ENCODE results near the gene AMIGO2.
A peak's percentile ranks its signal among the peaks of the same experiment; 100 is the strongest.

AMIGO2 gene

DNA sequence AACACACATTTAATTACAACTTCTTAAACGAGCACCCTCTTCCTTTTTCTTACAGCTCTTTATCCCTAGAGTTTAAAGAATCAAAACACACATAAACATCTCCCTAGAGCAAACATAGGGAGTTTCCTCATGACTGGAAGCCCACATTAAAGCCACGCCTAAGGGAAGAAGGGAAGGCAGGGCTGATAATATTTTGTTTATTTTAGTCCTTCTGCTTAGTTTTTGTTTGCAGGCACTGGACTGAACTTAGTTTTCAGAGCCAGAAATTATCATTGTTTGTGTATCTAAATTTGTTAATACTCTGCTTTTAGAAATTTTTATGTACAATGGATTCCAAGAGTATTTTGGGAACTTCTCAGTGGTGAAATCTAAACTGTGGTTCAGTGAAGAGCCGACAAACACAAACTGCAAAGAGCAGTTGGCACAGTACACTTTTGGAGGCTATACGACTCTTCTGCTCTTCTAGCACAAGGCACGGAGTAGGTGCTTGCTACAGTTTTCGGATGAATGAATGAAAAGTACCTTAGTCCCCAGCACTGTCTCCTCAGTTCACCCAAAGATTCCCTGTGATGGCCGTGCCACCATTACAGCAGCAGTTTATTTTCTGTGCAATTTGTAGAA lies 17.6 kb upstream of the AMIGO2 start:
- no peak for FAIRE-seq

DNA sequence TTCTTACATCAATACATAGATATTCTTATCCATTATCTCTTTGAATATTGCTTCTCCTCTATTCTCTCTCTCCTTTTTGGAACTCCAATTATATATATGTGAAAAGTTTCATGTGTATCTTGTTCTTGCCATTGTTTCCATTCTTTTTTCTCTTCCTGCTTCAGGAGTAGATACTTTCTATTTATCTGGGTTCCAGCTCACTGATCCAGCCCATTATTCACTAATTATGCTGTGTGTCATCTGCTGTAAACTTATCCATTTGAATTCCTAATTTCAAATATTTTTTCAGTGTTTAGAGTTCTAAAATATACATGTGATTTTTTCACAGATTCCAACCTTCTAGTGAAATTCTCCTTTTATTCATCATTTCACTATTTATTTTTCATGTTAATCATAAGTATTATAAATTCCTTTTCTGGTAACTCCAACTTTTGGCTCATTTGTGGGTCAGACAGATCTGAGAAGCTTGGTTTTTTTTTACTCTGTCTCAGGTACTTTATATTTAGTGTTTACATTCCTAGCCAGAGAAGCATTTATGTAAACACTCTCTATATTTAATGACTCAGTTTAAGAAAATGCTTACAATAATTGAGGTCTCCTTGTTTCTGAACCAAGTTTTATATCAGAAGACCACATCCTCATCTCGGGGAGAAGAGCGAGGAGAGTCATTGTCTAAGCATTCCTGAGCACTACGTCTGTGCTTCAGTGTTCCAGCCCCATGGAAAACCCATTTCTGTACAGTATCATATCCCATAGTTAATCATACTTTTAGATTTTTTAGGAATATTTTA lies 15.9 kb upstream of the AMIGO2 start:
- FAIRE-seq = no peak

GRCh38 chr12:47094804-47095203 lies 15.0 kb upstream of the AMIGO2 start:
- no peak for FAIRE-seq

DNA sequence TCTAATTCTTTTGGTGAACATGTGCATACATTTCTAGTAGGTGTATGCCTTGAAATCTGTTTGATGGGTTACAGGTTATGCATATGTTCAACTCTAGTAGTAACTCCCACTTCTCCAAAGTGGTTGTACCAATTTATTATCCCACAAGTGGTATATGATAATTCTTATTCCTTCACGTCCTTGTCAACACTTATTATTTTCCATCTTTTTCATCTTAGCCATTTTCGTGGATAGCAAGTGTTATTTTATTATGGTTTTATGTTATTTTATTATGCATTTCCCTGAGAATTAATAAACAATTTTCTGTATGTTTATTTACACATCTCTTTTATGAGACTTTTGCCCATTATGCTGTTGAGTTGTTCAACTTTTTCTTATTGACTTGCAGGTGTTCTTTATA lies 11.2 kb upstream of the AMIGO2 start:
- FAIRE-seq = peak; percentile 36

- no peak for FAIRE-seq
Measured at GRCh38 chr12:47088021-47088944, 8.5 kb upstream of the AMIGO2 start.

DNA sequence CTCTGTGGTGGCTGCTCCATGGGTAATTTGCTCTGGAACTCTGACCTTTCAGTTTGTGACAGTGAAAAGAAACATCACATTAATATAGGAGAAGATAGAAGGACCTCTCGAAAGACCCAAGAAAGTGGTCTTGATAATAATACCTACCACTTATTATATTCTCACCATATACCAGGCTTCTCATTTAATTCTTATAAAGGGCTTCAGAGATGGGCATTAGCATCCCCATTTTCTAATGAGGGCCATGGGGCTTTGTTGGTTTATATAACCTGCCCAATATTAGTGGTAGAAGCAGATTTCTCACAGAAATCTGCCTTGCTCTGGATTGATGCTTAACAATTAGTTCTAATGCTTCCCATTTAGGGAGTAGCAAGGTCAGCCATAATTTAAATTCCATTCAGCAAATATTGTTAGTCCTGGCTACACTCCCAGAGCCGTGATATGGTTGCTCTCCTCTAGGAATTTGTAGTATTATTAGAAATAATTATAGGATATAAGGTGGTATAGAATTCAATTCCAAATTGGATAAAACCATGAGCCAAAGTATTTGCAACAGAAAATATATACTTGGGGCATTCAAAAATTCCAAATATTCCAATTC lies 7.4 kb upstream of the AMIGO2 start:
- FAIRE-seq = no peak

- no peak for FAIRE-seq
Measured at GRCh38 chr12:47085815-47086252, 6.1 kb upstream of the AMIGO2 start.

DNA sequence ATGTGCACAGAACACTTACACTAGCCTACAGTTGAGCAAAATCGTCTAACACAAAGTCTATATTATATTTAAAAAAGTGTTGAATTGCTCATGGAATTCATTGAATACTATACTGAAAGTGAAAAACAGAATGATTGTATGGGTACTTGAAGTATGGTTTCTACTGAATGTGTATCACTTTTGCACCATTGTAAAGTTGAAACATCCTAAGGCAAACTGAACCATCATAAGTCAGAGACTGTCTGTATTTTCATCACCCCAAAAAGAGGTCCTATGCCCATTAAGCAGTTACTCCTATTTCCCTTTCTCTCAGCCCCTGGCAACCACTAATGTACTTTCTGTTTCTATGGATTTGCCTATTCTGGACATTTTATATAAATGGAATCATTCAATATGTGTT lies 4.4 kb upstream of the AMIGO2 start:
- no peak for FAIRE-seq

GRCh38 chr12:47082796-47083621 lies 3.2 kb upstream of the AMIGO2 start:
- FAIRE-seq = no peak

- no peak for FAIRE-seq
Measured at GRCh38 chr12:47082283-47082682, 2.5 kb upstream of the AMIGO2 start.

DNA sequence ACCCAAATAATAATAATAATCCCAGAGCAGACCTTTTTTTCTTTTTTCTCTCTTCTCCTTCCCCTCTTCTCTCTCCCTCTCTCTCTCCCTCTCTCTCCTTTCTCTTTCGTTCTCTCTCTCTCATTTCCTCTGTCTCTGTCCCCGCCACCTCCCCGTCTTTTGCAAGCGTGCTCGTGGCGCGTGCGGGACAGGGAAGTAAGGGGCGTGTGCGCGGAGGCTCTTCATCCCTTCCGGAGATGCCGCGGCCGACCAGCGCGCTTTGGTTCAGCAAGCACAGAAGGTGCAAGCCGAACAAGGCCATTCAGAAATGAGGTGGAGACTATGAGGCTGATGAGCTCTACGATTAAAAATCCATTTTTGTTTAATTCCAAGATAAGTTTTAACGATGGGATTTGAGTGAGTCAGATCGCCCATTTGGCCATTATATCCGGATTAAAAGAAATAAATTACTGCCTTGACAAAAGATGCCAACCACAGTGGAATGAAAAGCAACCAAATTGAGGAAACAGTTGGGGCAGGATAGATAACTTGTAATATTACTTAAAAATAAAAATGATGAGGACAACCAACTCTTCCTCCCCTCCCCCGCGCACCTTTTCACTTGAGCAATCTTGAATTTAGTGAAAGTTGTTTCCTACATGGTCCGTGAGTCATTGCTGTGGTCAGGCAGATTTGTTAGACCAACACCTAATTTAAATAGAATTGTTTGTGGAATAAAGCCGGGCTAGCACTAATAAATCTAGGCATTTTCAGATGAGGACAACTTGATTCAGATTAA lies 1.2 kb upstream of the AMIGO2 start:
- FAIRE-seq = no peak

DNA sequence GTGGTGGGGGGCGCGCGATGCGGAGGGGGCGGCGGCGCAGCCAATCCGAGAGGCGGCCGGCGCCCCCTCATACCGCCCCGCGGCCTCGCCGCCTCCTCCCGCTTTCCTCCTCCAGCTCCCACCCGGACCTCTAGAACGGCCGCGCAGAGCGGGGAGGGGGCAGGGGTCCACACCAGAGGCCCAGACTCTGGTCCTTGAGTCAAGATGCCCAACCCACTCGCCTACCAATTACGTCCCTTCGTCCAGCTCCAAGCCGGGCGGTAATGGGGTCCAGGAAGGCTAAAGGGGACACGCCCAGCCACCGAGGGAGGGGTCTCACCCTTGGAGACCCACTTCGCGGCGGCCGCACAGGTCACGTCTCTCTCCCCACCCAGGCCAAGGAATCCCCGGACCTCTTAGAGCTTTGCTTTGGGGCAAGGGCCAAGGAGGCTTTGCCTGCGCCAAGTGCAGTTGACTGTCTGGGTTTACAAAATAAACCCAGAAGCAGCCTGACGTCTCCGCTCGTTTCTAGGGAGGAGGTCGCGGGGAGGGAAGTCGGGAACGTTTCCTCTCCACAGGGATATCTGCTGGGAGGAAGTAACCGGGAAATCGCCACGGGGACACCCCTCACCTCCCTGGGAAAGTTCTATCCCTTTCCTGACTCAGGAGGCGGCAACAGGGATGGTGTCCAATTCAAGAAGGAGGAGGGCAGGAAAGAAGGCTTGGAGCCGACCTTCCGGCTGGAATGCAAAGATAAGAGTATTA lies 394 bp upstream of the AMIGO2 start:
- FAIRE-seq = no peak

DNA sequence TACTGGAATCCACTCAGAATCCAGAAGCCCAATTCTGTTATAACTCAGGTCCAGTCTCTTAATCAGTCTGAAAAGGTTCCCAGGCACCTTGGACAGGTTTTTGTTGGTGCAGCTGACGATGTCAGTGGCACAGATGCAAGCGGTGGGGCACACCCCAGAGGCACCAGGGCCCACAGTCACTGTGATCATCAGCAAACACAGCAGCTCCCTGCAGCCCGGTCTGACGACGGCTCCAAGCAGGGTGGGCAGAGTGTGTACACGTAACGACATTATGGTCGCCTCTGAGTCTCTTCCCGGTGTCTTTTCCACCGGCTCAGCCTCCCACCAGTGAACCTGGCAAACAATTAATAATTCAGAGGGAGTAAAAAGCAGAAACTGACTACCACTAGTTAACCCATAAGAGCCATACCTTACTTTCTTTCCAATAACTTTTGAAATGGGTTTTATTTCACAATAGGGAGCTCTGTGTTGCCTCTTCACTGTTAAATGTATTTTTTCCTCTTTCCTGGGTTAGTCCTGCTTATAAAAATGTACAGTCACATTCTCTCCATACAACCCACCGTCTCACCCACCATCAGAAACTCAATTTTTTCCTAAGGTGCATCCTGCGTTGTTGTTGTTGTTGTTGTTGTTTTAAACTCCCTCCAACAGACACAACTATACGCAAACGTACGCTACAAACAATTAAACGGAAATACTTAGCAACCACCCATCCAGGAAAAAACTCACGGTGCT lies 859 bp downstream of the AMIGO2 start:
- FAIRE-seq = no peak

GRCh38 chr12:47078086-47078395 lies 1.7 kb downstream of the AMIGO2 start:
- no peak for FAIRE-seq

- no peak for FAIRE-seq
Measured at GRCh38 chr12:47077206-47078085, 2.3 kb downstream of the AMIGO2 start.

DNA sequence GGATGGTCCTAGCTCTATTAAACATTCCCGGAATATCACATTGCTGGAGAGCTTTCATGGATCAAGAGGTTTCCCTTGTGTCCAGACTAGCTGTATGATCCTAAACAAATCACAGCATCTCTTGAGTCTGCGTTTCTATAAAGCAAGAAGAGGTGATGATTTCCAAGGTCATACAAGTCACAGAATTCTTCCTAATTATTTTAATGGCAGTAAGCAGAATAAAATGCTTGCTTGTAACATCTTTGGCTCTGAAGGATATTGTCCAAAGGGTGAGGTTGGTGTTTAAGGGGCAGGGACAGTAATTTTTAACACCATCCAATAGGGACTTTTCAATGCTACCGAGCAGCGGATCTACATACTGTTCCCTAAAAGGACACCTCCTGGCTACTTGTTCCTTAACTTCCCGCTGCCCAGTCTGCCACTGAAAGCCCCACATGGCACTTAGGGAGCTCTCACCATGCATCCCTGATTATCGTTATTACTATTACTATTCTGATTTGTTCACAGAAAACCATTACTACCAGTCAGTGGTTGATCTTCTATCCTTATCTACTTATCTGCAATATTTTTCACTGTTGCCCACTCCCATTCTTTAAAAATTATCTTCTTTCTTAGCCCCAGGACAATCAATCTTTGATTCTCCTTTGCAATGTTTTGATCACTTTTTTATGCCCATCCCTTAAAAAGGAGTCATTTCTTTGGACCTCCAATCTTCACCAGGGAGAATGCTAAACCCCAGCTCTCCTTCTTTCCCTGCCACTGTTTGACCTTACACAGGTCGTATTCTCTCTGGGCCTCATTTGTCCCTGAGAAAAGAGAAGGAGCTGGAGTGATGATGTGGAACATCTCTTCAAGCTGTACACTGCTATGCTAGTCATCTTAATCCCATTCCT lies 4.3 kb downstream of the AMIGO2 start:
- FAIRE-seq = no peak

GRCh38 chr12:47074757-47075156 lies 5.0 kb downstream of the AMIGO2 start:
- no peak for FAIRE-seq

GRCh38 chr12:47073951-47074350 lies 5.8 kb downstream of the AMIGO2 start:
- no peak for FAIRE-seq

All from colon (tissue), 2 donors.